GM21515 (cell line): ENCODE results near the gene AHCTF1.

Experiments
- ATAC-seq: cut with Tn5 transposase; IDR thresholded peaks from one replicate; pipeline ENCODE4 v1.9.1; 2021; ENCODE audit not compliant: unreplicated experiment

AHCTF1 gene

GRCh38 chr1:246931549-246932365, at the start of gene AHCTF1:
TSS of gene AHCTF1 (minus strand) at chr1:246931948. CDS start at chr1:246918370, 13,578 bp downstream.
- peak; percentile 92 for ATAC-seq

DNA sequence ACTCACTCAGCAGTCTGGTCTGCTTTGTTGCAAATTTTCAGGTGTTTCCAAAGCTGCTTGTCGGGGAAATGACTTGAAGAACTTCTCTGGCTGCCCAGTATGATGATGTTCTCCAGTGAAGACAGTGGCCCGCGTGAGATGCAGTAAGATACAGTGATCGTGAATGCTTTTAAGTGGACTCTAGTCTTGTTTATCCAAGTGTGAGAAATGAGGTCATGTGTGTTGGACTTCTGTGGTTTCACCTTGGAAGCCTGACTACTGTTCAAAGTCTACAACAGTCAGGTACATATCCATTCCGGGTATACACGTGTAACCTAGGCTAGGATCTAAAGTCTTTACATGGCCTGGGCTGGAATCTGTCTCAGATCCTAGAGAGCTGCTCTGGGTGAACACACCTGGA, 47.0 kb upstream of the AHCTF1 start:
- no peak for ATAC-seq

DNA sequence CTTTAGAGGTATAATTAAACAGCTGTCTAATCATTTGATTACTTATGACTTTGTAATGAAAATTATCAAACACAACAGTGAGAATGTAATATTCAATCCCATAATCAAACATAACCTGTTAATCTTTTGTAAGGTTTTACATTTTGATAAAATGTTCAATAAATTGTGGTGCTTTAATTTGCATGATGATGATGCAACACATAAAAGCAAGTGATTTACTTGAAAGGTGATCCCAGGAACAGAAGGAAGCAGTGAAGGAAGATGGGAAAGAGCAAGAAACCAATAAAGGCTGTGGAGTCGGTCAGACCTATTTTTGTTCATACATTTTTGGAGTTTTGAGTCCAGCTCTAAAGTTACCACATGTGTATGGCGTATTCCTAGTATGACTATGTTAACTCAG, 46.5 kb upstream of the AHCTF1 start:
- no peak for ATAC-seq

DNA sequence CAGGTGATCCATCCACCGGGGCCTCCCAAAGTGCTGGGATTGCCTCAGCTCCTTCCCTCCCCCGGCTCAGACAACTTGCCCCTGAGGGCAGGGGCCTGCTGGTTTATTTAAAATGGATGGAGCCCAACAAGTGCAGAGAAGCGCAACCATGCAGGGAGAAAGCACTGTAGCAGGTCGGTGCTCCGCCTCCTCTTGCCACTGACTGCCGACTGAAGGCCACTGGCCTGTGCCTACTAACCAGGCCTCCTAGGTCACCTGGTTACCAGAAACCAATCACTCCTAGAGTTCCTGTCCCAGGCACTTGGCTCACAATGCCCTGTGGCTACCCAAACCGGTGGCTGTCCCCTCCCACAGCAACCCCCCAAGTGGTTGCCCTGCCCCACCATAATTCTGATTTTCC, 40.2 kb upstream of the AHCTF1 start:
- ATAC-seq = no peak

GRCh38 chr1:246971090-246971721, 39.5 kb upstream of the AHCTF1 start:
- no peak for ATAC-seq

- ATAC-seq = no peak
These were observed 37.9 kb upstream of the AHCTF1 start for GRCh38 chr1:246969621-246970020.

DNA sequence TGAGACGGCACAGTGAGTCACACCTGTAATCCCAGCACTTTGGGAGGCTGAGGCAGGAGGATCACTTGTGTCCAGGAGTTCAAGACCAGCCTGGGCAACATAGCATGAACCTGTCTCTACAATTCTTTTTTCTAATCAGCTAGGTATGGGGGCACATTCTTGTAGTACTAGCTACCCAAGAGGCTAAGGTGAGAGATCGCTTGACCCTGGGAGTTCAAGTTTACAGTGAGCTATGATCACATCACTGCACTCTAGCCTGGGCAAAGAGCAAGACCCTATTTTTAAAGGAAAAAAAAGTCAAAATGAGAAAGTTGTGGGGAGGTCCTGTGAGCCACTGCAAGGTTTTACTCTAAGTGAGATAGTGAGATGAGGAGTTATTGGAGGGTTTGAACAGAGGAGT, 34.8 kb upstream of the AHCTF1 start:
- ATAC-seq = no peak

DNA sequence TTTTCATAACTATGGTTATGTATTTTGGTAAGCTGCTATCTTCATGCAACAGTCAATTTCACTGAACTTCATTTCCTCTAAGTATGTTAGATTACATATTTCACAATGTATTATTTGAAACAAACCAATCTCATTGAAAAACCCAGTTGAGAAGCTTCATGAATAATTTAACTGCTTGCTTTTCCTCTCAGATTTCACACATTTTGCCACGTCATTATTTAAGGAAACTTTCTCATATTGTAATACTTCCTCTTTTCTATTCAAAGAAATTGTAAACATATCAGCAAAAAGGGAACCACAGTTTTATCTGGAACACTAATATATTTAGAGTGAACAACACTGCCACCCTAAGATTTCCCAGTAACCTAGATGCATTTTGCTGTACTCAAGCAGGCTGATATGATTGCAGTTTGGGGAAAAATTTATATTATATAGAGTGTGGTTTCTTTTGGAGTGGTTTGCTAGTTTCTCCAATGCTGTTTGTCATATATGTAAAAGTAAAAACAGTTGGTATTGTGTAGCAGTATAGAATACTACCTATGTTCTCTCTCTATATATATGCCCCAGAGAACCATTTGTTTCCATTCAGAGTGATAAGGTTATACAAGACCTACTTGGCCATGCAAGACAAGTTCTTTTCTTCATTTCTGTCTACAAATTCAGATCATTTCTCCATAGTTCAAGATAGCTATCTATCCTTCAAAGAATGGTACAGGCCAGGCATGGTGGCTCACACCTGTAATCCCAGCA, 28.4 kb upstream of the AHCTF1 start:
- ATAC-seq = peak; percentile 56

- no peak for ATAC-seq
These were observed 22.4 kb upstream of the AHCTF1 start for GRCh38 chr1:246954126-246954525.

DNA sequence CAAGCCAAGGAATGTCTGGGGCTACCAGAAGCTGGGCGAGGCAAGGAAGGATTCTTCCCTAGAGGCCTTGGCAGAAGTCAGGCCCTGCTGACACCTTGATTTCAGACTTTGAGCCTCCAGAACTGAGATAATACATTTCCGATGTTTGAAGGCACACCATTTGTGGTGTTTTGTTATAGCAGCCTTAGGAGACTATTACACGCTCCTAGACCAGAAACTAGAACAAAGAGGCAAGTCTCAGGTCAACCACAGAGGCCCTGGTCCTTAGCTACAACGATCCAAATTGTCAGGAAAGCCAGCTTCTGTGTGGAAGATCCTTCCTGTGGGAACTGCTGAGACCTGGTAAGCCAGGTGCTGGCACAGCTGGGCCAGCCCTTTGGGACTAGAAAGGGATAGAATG, 19.7 kb upstream of the AHCTF1 start:
- ATAC-seq = no peak

GRCh38 chr1:246949956-246950355, 18.2 kb upstream of the AHCTF1 start:
- no peak for ATAC-seq

GRCh38 chr1:246947255-246947654, 15.5 kb upstream of the AHCTF1 start:
- ATAC-seq = no peak

- ATAC-seq = no peak
These were observed 14.6 kb upstream of the AHCTF1 start for GRCh38 chr1:246946366-246946765.

GRCh38 chr1:246934765-246935164, 3.0 kb upstream of the AHCTF1 start:
- ATAC-seq = no peak

- ATAC-seq = no peak
These were observed 2.1 kb upstream of the AHCTF1 start for GRCh38 chr1:246933893-246934292.

DNA sequence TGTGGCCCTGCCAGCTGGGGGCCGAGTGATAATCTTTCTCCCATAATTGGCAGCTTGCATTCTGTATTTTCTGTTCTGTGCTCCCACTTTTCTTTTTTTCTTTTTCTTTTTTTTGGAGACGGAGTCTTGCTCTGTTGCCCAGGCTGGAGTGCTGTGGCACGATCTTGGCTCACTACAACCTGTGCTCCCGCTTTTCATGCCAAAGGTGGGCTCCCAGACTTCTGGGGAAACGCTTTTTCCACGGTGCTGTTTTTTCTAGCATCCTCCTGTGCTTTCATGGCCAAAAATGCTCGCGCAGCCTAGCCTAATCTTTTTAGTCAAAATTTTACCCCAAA, 585 bp upstream of the AHCTF1 start:
- no peak for ATAC-seq

DNA sequence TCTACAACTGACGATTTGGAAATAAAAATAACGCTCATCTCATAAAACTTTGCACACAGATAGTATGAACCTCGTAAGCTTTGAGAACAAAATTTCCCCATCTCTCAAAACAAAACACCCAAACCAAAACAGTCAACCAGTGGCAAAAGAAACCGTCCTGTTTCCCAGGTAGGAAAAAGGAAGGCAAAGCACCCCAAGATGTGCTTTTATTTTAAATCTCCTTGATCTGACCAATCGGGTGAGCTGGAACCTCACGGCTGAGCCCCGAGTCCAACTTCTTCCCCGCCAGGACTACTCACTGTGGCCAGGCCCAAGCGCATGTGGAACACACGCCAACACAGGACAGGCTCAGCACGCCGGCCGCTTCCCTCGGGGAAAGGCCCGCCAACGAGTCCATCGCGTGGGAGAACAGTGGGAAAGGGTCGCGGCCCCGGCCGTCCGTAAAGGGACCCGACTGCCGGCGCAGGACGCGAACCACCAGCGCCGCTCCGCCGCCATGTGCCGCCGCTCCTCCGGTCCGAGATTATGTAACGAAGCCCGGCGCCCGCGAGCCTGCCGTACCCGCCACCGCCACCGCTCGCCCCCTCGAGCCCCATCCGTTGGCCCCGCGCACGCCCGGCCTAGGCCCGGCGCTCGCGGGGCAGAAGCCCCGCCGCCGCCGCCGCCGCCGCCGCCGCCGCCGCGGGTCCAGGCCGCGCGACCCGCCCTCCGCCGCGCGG, 759 bp downstream of the AHCTF1 start:
- ATAC-seq = peak; percentile 30

GRCh38 chr1:246925997-246926626, 5.6 kb downstream of the AHCTF1 start:
- no peak for ATAC-seq

GRCh38 chr1:246923900-246924299, 7.8 kb downstream of the AHCTF1 start:
- ATAC-seq = no peak

- no peak for ATAC-seq
These were observed 8.3 kb downstream of the AHCTF1 start for GRCh38 chr1:246923482-246923881.

DNA sequence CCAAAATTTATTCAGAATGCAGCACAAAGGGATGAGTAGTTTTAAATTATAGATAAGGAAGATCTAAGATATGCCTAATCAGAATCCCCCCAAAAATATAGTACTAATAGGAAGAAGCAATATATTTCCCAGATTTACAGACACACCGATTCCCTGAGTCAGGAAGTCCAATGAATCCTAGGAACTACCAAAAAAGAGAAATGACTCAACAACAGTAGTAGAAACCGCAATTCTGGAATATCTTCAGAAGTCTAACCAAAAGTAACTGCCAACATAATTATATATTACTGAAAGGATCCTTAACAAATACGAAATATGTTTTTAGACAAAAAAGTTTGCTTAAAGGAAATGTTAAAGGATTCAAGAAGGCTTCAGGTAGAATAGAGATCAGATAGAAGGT, 10.3 kb downstream of the AHCTF1 start:
- ATAC-seq = no peak
